ENCODE results near the gene LDB3.

DNA sequence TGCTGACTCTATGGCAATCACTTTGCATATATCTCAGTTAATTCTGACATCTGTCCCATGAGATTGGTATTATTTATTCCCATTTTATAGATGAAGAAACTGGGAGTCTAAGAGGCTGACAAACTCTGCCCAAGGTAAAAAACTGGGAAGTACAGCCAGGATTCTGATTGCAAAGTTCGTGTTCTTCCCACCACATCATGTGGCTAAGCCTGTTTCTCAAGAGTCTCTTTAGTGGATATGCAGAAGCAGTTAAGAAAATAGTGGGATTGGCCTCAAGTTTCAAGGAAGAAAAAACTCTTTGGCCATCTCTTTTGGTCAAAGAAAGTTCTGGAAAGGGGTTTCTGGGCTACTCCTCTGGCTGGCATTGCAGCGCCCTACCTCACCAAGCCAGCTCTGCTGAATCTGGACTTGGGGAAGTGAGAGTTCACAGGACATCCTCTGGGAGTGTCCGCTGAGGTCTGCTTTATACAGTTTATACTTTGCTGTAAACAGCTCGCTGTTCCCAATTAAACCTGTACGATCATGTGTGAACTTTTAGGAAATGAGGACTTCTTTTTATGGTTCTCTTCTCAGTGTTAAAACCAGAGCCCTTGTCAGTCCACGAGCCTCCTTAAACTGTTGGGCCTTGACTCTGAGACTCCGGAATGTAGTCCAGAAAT lies 75.9 kb downstream of the LDB3 start:
- TF ChIP-seq, protein P1, sequence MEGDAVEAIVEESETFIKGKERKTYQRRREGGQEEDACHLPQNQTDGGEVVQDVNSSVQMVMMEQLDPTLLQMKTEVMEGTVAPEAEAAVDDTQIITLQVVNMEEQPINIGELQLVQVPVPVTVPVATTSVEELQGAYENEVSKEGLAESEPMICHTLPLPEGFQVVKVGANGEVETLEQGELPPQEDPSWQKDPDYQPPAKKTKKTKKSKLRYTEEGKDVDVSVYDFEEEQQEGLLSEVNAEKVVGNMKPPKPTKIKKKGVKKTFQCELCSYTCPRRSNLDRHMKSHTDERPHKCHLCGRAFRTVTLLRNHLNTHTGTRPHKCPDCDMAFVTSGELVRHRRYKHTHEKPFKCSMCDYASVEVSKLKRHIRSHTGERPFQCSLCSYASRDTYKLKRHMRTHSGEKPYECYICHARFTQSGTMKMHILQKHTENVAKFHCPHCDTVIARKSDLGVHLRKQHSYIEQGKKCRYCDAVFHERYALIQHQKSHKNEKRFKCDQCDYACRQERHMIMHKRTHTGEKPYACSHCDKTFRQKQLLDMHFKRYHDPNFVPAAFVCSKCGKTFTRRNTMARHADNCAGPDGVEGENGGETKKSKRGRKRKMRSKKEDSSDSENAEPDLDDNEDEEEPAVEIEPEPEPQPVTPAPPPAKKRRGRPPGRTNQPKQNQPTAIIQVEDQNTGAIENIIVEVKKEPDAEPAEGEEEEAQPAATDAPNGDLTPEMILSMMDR (optimal IDR thresholded peaks at IDR 0.05 in 1 of 3, IDR thresholded peaks at IDR 0.05 in 1 of 3, conservative IDR thresholded peaks at IDR 0.05 in 1 of 3; ENCODE audit: extremely low read depth in 1 of 3, insufficient read depth in 2 of 3, low read length in 3 of 3): no peak
- no peak for TF ChIP-seq EZH2 (IDR thresholded peaks at IDR 0.05; ENCODE audit: low read length)

Measured in keratinocyte (primary cell).